ENCODE measurements around the gene GMDS. TPM values are rescaled to one million over a fixed set of nuclear protein-coding genes. Genes with fewer than 3 reads are reported as not detected.

GMDS gene
- total and polyA plus RNA-seq, 9 donors, result 6.6 to 20.6 (median 11.0) TPM

GRCh38 chr6:2272696-2273095 lies 27.3 kb upstream of the GMDS start:
- intact Hi-C loops (cut with DNase I), result no loop called here
- 93 to 97% (median 95%) methylated on average over 3 of the region's 3 CpGs for WGBS, 3 donors
- no peak for DNase-seq

DNA sequence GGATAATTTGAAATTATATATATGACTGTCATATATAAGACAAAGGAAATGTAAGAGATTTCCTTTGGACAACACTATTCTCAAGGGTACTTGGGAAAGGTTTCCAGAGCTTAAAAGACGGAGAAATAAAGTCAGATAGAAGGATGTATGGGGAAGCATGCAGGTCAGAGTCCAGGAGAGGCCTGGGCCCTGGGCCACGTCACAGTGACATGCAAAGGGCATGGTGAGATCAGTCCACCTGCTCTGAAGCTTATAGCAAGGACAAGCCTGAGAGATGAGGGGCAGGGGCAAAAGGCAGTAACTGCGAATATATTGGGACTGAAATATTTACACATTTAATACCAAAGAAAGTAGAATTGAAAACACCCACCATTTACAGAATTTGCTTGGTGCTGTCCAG lies 24.6 kb upstream of the GMDS start:
- H3K36me3 ChIP-seq, result no peaks in the 10 kb centered on the region
- intact Hi-C loops (cut with DNase I), result no loop called here
- no peaks in the 10 kb centered on the region for H3K4me1 ChIP-seq (ENCODE audit: insufficient read depth)
- no peak overlapping the region for H3K27ac ChIP-seq
- DNase-seq, result no peak
- no peaks in the 10 kb centered on the region for H3K9me3 ChIP-seq
- no peak overlapping the region for H3K4me3 ChIP-seq
- no peaks in the 10 kb centered on the region for H3K27me3 ChIP-seq
- TF ChIP-seq, protein P1, sequence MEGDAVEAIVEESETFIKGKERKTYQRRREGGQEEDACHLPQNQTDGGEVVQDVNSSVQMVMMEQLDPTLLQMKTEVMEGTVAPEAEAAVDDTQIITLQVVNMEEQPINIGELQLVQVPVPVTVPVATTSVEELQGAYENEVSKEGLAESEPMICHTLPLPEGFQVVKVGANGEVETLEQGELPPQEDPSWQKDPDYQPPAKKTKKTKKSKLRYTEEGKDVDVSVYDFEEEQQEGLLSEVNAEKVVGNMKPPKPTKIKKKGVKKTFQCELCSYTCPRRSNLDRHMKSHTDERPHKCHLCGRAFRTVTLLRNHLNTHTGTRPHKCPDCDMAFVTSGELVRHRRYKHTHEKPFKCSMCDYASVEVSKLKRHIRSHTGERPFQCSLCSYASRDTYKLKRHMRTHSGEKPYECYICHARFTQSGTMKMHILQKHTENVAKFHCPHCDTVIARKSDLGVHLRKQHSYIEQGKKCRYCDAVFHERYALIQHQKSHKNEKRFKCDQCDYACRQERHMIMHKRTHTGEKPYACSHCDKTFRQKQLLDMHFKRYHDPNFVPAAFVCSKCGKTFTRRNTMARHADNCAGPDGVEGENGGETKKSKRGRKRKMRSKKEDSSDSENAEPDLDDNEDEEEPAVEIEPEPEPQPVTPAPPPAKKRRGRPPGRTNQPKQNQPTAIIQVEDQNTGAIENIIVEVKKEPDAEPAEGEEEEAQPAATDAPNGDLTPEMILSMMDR (IDR thresholded peaks at IDR 0.05), result no peak
- no peak for TF ChIP-seq POLR2A (IDR thresholded peaks at IDR 0.05)
- no peak for TF ChIP-seq EP300 (IDR thresholded peaks at IDR 0.05)
- 96 to 100% (median 96%) methylated on average over 3 of the region's 3 CpGs for WGBS, 3 donors

More at GRCh38 chr6:2272696-2273095, 27.3 kb upstream of the GMDS start:
- H3K9me3 ChIP-seq, result no peaks in the 10 kb centered on the region
- no peaks in the 10 kb centered on the region for H3K27me3 ChIP-seq
- TF ChIP-seq, protein P1 (IDR thresholded peaks at IDR 0.05), result no peak
- TF ChIP-seq EP300 (IDR thresholded peaks at IDR 0.05) (no peak), POLR2A (IDR thresholded peaks at IDR 0.05) (no peak)
- no peak overlapping the region for H3K27ac ChIP-seq
- no peak overlapping the region for H3K4me3 ChIP-seq
- no peaks in the 10 kb centered on the region for H3K4me1 ChIP-seq (ENCODE audit: insufficient read depth)
- H3K36me3 ChIP-seq, result no peaks in the 10 kb centered on the region

- 86 to 90% (median 88%) methylated on average over 1 of the region's 1 CpG for WGBS, 3 donors
- TF ChIP-seq, protein P1 (IDR thresholded peaks at IDR 0.05), result no peak
- TF ChIP-seq EP300 (IDR thresholded peaks at IDR 0.05) (no peak), POLR2A (IDR thresholded peaks at IDR 0.05) (no peak)
Observed at GRCh38 chr6:2266841-2267240, 21.4 kb upstream of the GMDS start.

DNA sequence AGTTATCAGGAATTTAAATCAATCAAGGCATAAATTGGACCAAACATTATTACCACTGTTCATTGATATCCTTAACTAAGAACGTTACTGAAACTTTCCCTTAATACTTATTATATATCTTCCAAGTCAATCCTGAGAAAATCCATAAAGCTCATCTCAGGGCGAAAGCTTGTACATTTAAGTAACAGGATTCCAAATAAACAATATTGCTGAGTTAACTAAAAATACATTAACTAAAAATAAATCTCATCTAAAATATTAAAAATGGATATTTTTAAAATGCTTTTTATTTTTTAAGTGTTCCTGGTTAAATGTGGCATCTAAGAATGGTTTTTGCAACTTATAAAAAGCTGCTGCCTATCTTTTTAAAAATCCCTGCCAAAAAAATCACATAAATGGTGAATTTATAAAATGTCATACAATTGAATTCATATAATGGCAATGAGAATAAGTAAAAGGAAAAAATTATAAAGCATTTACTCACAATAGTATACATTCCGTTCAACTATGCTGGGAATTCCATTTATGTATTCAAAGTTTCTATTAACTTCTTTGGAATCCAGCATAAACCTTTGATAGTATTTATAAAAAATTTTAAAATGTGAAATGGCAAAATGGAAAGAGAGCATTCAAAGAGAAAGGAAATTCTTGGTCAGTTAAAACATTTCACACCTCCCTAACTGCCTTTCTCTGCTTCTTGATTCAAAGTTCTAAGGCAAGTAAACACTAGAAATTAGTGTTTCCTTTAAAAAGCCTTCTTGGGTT lies 20.8 kb upstream of the GMDS start:
- no peak for TF ChIP-seq POLR2A (IDR thresholded peaks at IDR 0.05)
- TF ChIP-seq EP300 (IDR thresholded peaks at IDR 0.05), result no peak
- TF ChIP-seq, protein P1 (IDR thresholded peaks at IDR 0.05), result no peak
- no peaks in the 10 kb centered on the region for H3K4me1 ChIP-seq (ENCODE audit: insufficient read depth)
- no peaks in the 10 kb centered on the region for H3K9me3 ChIP-seq
- H3K27ac ChIP-seq, result no peak overlapping the region
- no peaks in the 10 kb centered on the region for H3K27me3 ChIP-seq
- WGBS, 3 donors, result 56 to 76% (median 62%) methylated on average over 3 of the region's 3 CpGs
- no peak for DNase-seq
- intact Hi-C loops (cut with DNase I), result no loop called here
- no peak overlapping the region for H3K4me3 ChIP-seq
- H3K36me3 ChIP-seq, result no peaks in the 10 kb centered on the region

More at GRCh38 chr6:2266841-2267240, 21.4 kb upstream of the GMDS start:
- Histone ChIP-seq H3K27ac (no peak overlapping the region), H3K27me3 (no peaks in the 10 kb centered on the region), H3K36me3 (no peaks in the 10 kb centered on the region), H3K4me1 (ENCODE audit: insufficient read depth) (no peaks in the 10 kb centered on the region), H3K4me3 (no peak overlapping the region), H3K9me3 (no peaks in the 10 kb centered on the region)
- intact Hi-C loops (cut with DNase I), result no loop called here
- DNase-seq, result no peak

All from ovary (tissue), 9 donors.